Neural progenitor cell (in vitro differentiated cells): Measurements from ENCODE around the gene GLYATL2. TPM values are rescaled to one million over a fixed set of nuclear protein-coding genes. Genes with fewer than 3 reads are reported as not detected.

Experiments
- DNase-seq: peaks from one replicate; pipeline ENCODE4 v3.0.0-alpha.2; 2016; ENCODE audit warnings: low spot score
- H2AFZ ChIP-seq: fragments of 200-600 bp; sonication (generic); replicated peaks from 2 replicates; pipeline ENCODE4 v1.6.1; 2016; ENCODE audit warnings: antibody characterized with exemption
- H3F3A ChIP-seq: fragments of 200-600 bp; sonication (generic); 2 replicates; pipeline ENCODE4 v1.6.1; 2016; ENCODE audit warnings: antibody characterized with exemption, low read depth
- H3K27ac ChIP-seq: fragments of 200-600 bp; sonication (generic); 2 replicates; pipeline ENCODE4 v1.5.1; 2016; ENCODE audit warnings: mild to moderate bottlenecking
- H3K27me3 ChIP-seq: fragments of 200-600 bp; sonication (generic); 2 replicates; pipeline ENCODE4 v1.6.1; 2016; ENCODE audit warnings: mild to moderate bottlenecking, moderate library complexity
- H3K36me3 ChIP-seq: fragments of 200-600 bp; sonication (generic); 2 replicates; pipeline ENCODE4 v1.5.1; 2016
- H3K4me1 ChIP-seq: fragments of 200-600 bp; sonication (generic); 2 replicates; pipeline ENCODE4 v1.6.1; 2016; ENCODE audit warnings: mixed run types
- H3K4me2 ChIP-seq: fragments of 200-600 bp; sonication (generic); 2 replicates; pipeline ENCODE4 v1.6.1; 2016
- H3K4me3 ChIP-seq: fragments of 200-600 bp; sonication (generic); 2 replicates; pipeline ENCODE4 v1.5.1; 2016
- H3K79me2 ChIP-seq: fragments of 200-600 bp; sonication (generic); 2 replicates; pipeline ENCODE4 v1.6.1; 2016; ENCODE audit warnings: low read depth
- H3K9ac ChIP-seq: fragments of 200-600 bp; sonication (generic); 2 replicates; pipeline ENCODE4 v1.6.1; 2016
- H3K9me3 ChIP-seq: fragments of 200-600 bp; sonication (generic); 2 replicates; pipeline ENCODE4 v1.5.1; 2016; ENCODE audit warnings: low read depth
- H4K20me1 ChIP-seq: fragments of 200-600 bp; sonication (generic); 2 replicates; pipeline ENCODE4 v1.6.1; 2016; ENCODE audit warnings: low read depth
- H3K27ac Mint-ChIP-seq: 3 replicates; pipeline ENCODE4 v1.8.0; 2021; ENCODE audit warnings: mixed read lengths
- H3K27me3 Mint-ChIP-seq: 2 replicates; pipeline ENCODE4 v1.8.0; 2022; ENCODE audit warnings: low read depth, mild to moderate bottlenecking, inconsistent platforms, moderate library complexity, mixed read lengths; ENCODE audit not compliant: insufficient read depth
- H3K36me3 Mint-ChIP-seq: 3 replicates; pipeline ENCODE4 v1.8.0; 2021; ENCODE audit warnings: mixed read lengths
- H3K4me1 Mint-ChIP-seq: 3 replicates; pipeline ENCODE4 v1.8.0; 2021; ENCODE audit warnings: mixed read lengths
- H3K4me3 Mint-ChIP-seq: 3 replicates; pipeline ENCODE4 v1.8.0; 2021; ENCODE audit warnings: mild to moderate bottlenecking, moderate library complexity, mixed read lengths
- H3K9me3 Mint-ChIP-seq: 3 replicates; pipeline ENCODE4 v1.8.0; 2020; ENCODE audit warnings: mixed read lengths
- CTCF ChIP-seq: fragments of 200-600 bp; sonication (generic); IDR thresholded peaks from 2 replicates; pipeline ENCODE4 v1.5.1; 2017; ENCODE audit warnings: antibody characterized with exemption, mild to moderate bottlenecking
- EZH2 ChIP-seq: fragments of 200-600 bp; sonication (generic); IDR thresholded peaks from 2 replicates; pipeline ENCODE4 v1.6.1; 2017; ENCODE audit warnings: antibody characterized with exemption, mild to moderate bottlenecking, moderate library complexity
- EZH2phosphoT487 ChIP-seq: fragments of 200-600 bp; sonication (generic); IDR thresholded peaks from 2 replicates; pipeline ENCODE4 v1.6.1; 2017; ENCODE audit warnings: antibody characterized with exemption
- total RNA-seq: library from RNA; depleted of rRNA; stranded (reverse); fragments of >200 nt; gene quantifications from 2 replicates; pipeline ENCODE4 v1.2.3, GENCODE V29; 2015; ENCODE audit warnings: low replicate concordance

Gene GLYATL2
- total RNA-seq, 1 donor from 2014 or later, result 2.7 TPM

GRCh38 chr11:58837707-58838388, 6.7 kb downstream of the GLYATL2 start:
- peaks cover 5% of the 10 kb centered on the region for H3K9me3 ChIP-seq
- H3K27me3 Mint-ChIP-seq, result no peaks in the 10 kb centered on the region
- H3K4me3 ChIP-seq, result no peak overlapping the region
- no peak overlapping the region for H3K4me2 ChIP-seq
- H2AFZ ChIP-seq, result no peak overlapping the region
- H3K4me1 ChIP-seq, result no peaks in the 10 kb centered on the region
- TF ChIP-seq EZH2phosphoT487 (no peak), CTCF (no peak), EZH2 (no peak)
- H3K4me3 Mint-ChIP-seq, result no peak overlapping the region
- no peaks in the 10 kb centered on the region for H3K79me2 ChIP-seq
- no peaks in the 10 kb centered on the region for H3K4me1 Mint-ChIP-seq
- no peaks in the 10 kb centered on the region for H3K36me3 Mint-ChIP-seq
- no peaks in the 10 kb centered on the region for H3F3A ChIP-seq
- H3K36me3 ChIP-seq, result no peaks in the 10 kb centered on the region
- H3K9ac ChIP-seq, result no peak overlapping the region
- H3K27ac ChIP-seq, result no peak overlapping the region
- no peaks in the 10 kb centered on the region for H3K9me3 Mint-ChIP-seq
- no peak for DNase-seq
- no peak overlapping the region for H3K27ac Mint-ChIP-seq
- no peaks in the 10 kb centered on the region for H3K27me3 ChIP-seq
- H4K20me1 ChIP-seq, result no peaks in the 10 kb centered on the region

GRCh38 chr11:58832056-58832645, 12.4 kb downstream of the GLYATL2 start:
- Mint-ChIP-seq H3K9me3 (peaks cover 4% of the 10 kb centered on the region), H3K4me3 (no peak overlapping the region), H3K27me3 (no peaks in the 10 kb centered on the region), H3K27ac (no peak overlapping the region), H3K4me1 (no peaks in the 10 kb centered on the region), H3K36me3 (no peaks in the 10 kb centered on the region)
- H4K20me1 ChIP-seq, result no peaks in the 10 kb centered on the region
- H3K4me3 ChIP-seq, result no peak overlapping the region
- no peak overlapping the region for H3K27ac ChIP-seq
- no peak for DNase-seq
- H3K9me3 ChIP-seq, result peaks cover under 1% of the 10 kb centered on the region
- no peaks in the 10 kb centered on the region for H3F3A ChIP-seq
- H3K79me2 ChIP-seq, result no peaks in the 10 kb centered on the region
- no peak overlapping the region for H3K4me2 ChIP-seq
- no peaks in the 10 kb centered on the region for H3K36me3 ChIP-seq
- H2AFZ ChIP-seq, result no peak overlapping the region
- no peaks in the 10 kb centered on the region for H3K4me1 ChIP-seq
- TF ChIP-seq CTCF (no peak), EZH2phosphoT487 (no peak), EZH2 (no peak)
- H3K9ac ChIP-seq, result no peak overlapping the region
- no peaks in the 10 kb centered on the region for H3K27me3 ChIP-seq

- TF ChIP-seq EZH2phosphoT487 (no peak), CTCF (no peak), EZH2 (no peak)
- Histone ChIP-seq H4K20me1 (no peaks in the 10 kb centered on the region), H3F3A (no peaks in the 10 kb centered on the region), H3K9me3 (peaks cover 10% of the 10 kb centered on the region), H3K27me3 (no peaks in the 10 kb centered on the region), H3K36me3 (no peaks in the 10 kb centered on the region), H3K4me2 (no peak overlapping the region), H3K79me2 (no peaks in the 10 kb centered on the region), H3K9ac (no peak overlapping the region), H2AFZ (no peak overlapping the region), H3K4me1 (no peaks in the 10 kb centered on the region), H3K27ac (no peak overlapping the region), H3K4me3 (no peak overlapping the region)
- Mint-ChIP-seq H3K36me3 (no peaks in the 10 kb centered on the region), H3K4me1 (no peaks in the 10 kb centered on the region), H3K27ac (no peak overlapping the region), H3K9me3 (peaks cover 5% of the 10 kb centered on the region), H3K4me3 (no peak overlapping the region), H3K27me3 (no peaks in the 10 kb centered on the region)
- DNase-seq, result no peak
These were observed 13.7 kb downstream of the GLYATL2 start for GRCh38 chr11:58830673-58831301.
